ENCODE results near the gene LENG8. TPM values are rescaled to one million over a fixed set of nuclear protein-coding genes. Genes with fewer than 3 reads are reported as not detected.

Gene LENG8
- total and polyA plus RNA-seq, 5 experiments from 2014 or later = 4.5 to 639 (median 8.6) TPM

GRCh38 chr19:54460230-54461005 lies 11.4 kb downstream of the LENG8 start:
- no peak for ATAC-seq
- H3K4me1 Mint-ChIP-seq = peaks cover 25 to 42% (median 35%) of the 10 kb centered on the region in 4 donors
- H3K27ac Mint-ChIP-seq = peak overlapping the region in 3 of 10 donors; percentile 52 to 86 (median 73)
- H3K4me3 Mint-ChIP-seq = peak overlapping the region in 4 of 10 donors; percentile 4 to 50 (median 34)
- peaks cover 0 to 6% (median 0%) of the 10 kb centered on the region in 9 donors for H3K9me3 Mint-ChIP-seq
- no peak for DNase-seq
- POLR2A ChIA-PET = interaction anchor here (0.7 to 3.8 kb wide), 4 partner anchors 11 to 363 kb away, joined by 3 to 72 read pairs (median 11); partner anchors contain the start of gene LENG8
- H3K36me3 Mint-ChIP-seq = peaks cover 0 to 57% (median 8%) of the 10 kb centered on the region in 3 donors
- no peaks in the 10 kb centered on the region for H3K27me3 Mint-ChIP-seq

- Mint-ChIP-seq H3K9me3 (peaks cover 0 to 6% (median 0%) of the 10 kb centered on the region in 9 donors), H3K36me3 (peaks cover 0 to 51% (median 8%) of the 10 kb centered on the region in 3 donors), H3K4me1 (peaks cover 25 to 42% (median 35%) of the 10 kb centered on the region in 4 donors), H3K4me3 (peak overlapping the region in 6 of 10 donors; percentile 15 to 72 (median 39)), H3K27ac (peak overlapping the region in 6 of 10 donors; percentile 20 to 78 (median 42)), H3K27me3 (no peaks in the 10 kb centered on the region)
- DNase-seq (no peak), ATAC-seq (no peak)
- POLR2A ChIA-PET = interaction anchor here (0.7 to 3.8 kb wide), 3 partner anchors 8 to 364 kb away, joined by 3 to 72 read pairs (median 5); partner anchors contain the start of gene LENG8
Measured at GRCh38 chr19:54461210-54461609, 12.2 kb downstream of the LENG8 start.

- POLR2A ChIA-PET = interaction anchor here (1.3 to 3.8 kb wide), 2 partner anchors 8 to 12 kb away, joined by 5 to 72 read pairs; partner anchors contain the start of gene LENG8
- no peak for ATAC-seq
- H3K36me3 Mint-ChIP-seq = peaks cover 0 to 47% (median 8%) of the 10 kb centered on the region in 3 donors
Measured at GRCh38 chr19:54461613-54462012, 12.6 kb downstream of the LENG8 start.

GRCh38 chr19:54462047-54462654 lies 13.2 kb downstream of the LENG8 start:
- POLR2A ChIA-PET = interaction anchor here (1.0 to 3.8 kb wide), 3 partner anchors 8 to 13 kb away, joined by 3 to 72 read pairs (median 5); partner anchors contain the start of gene LENG8
- peaks cover 0 to 6% (median 0%) of the 10 kb centered on the region in 9 donors for H3K9me3 Mint-ChIP-seq
- peaks cover 0 to 45% (median 8%) of the 10 kb centered on the region in 3 donors for H3K36me3 Mint-ChIP-seq

More at GRCh38 chr19:54461613-54462012, 12.6 kb downstream of the LENG8 start:
- DNase-seq = no peak
- Mint-ChIP-seq H3K4me1 (peaks cover 25 to 42% (median 35%) of the 10 kb centered on the region in 4 donors), H3K27ac (peak overlapping the region in 9 of 10 donors; percentile 20 to 88 (median 72)), H3K27me3 (no peaks in the 10 kb centered on the region), H3K9me3 (peaks cover 0 to 6% (median 0%) of the 10 kb centered on the region in 9 donors), H3K4me3 (peak overlapping the region; percentile 12 to 87 (median 36))

GRCh38 chr19:54462655-54463530 lies 13.9 kb downstream of the LENG8 start:
- peaks cover 0 to 6% (median 0%) of the 10 kb centered on the region in 9 donors for H3K9me3 Mint-ChIP-seq
- ATAC-seq = peak; percentile 54 to 57
- H3K27ac Mint-ChIP-seq = peak overlapping the region in 9 of 10 donors; percentile 43 to 98 (median 90)
- H3K36me3 Mint-ChIP-seq = peaks cover 0 to 38% (median 8%) of the 10 kb centered on the region in 3 donors
- peak; percentile 49 to 81 (median 66) for DNase-seq
- peak overlapping the region; percentile 14 to 89 (median 68) for H3K4me3 Mint-ChIP-seq
- peaks cover 25 to 42% (median 35%) of the 10 kb centered on the region in 4 donors for H3K4me1 Mint-ChIP-seq
- no peaks in the 10 kb centered on the region for H3K27me3 Mint-ChIP-seq
- POLR2A ChIA-PET = interaction anchor here (0.8 to 3.8 kb wide), 6 partner anchors 8 to 348 kb away, joined by 3 to 72 read pairs (median 6); partner anchors contain the start of genes LENG8, PRPF31 and TFPT

More at GRCh38 chr19:54462047-54462654, 13.2 kb downstream of the LENG8 start:
- DNase-seq (no peak), ATAC-seq (no peak)
- Mint-ChIP-seq H3K4me1 (peaks cover 25 to 42% (median 35%) of the 10 kb centered on the region in 4 donors), H3K27ac (peak overlapping the region in 9 of 10 donors; percentile 32 to 88 (median 72)), H3K4me3 (peak overlapping the region; percentile 4 to 87 (median 37)), H3K27me3 (no peaks in the 10 kb centered on the region)

- Mint-ChIP-seq H3K36me3 (peaks cover 0 to 31% (median 5%) of the 10 kb centered on the region in 3 donors), H3K4me1 (peaks cover 19 to 35% (median 30%) of the 10 kb centered on the region in 4 donors), H3K27me3 (peaks cover 0 to 6% (median 3%) of the 10 kb centered on the region in 5 donors), H3K27ac (peak within 1 kb of the TSS; percentile 90 to 98 (median 96)), H3K4me3 (peak within 1 kb of the TSS; percentile 85 to 97 (median 89)), H3K9me3 (peaks cover 0 to 6% (median 0%) of the 10 kb centered on the region in 9 donors)
- peak; percentile 56 to 66 for ATAC-seq
- peak; percentile 83 to 96 (median 89) for DNase-seq
- POLR2A ChIA-PET = interaction anchor here (0.7 to 3.8 kb wide), 5 partner anchors 10 to 348 kb away, joined by 3 to 72 read pairs (median 6); partner anchors contain the start of genes LENG8, MBOAT7, PRPF31 and TFPT
Measured at GRCh38 chr19:54463531-54464043, 14.6 kb downstream of the LENG8 start, which contains the start of gene LENG9. Gene LENG9 (minus strand): TSS chr19:54463778. CDS start chr19:54463526, 252 bp downstream.

- H3K27ac Mint-ChIP-seq = peak overlapping the region; percentile 90 to 98 (median 96)
- peaks cover 3 to 10% (median 7%) of the 10 kb centered on the region in 5 donors for H3K27me3 Mint-ChIP-seq
- peaks cover 0 to 6% (median 0%) of the 10 kb centered on the region in 9 donors for H3K9me3 Mint-ChIP-seq
- H3K36me3 Mint-ChIP-seq = peaks cover 0 to 25% (median 0%) of the 10 kb centered on the region in 3 donors
- DNase-seq = peak in 9 of 10 donors; percentile 61 to 88 (median 82)
- POLR2A ChIA-PET = interaction anchor here (0.7 to 3.8 kb wide), 5 partner anchors 10 to 349 kb away, joined by 3 to 72 read pairs (median 6); partner anchors contain the start of genes LENG8, MBOAT7, PRPF31 and TFPT
- H3K4me3 Mint-ChIP-seq = peak overlapping the region; percentile 85 to 97 (median 89)
- H3K4me1 Mint-ChIP-seq = peaks cover 14 to 29% (median 24%) of the 10 kb centered on the region in 4 donors
- peak; percentile 45 to 59 for ATAC-seq
Measured at GRCh38 chr19:54464044-54464629, 15.1 kb downstream of the LENG8 start.

GRCh38 chr19:54464630-54465425 lies 15.8 kb downstream of the LENG8 start:
- peaks cover 0 to 6% (median 0%) of the 10 kb centered on the region in 9 donors for H3K9me3 Mint-ChIP-seq
- peak overlapping the region; percentile 85 to 97 (median 89) for H3K4me3 Mint-ChIP-seq
- DNase-seq (peak in 9 of 10 donors; percentile 44 to 81 (median 56)), ATAC-seq (peak; percentile 9 to 32)
- POLR2A ChIA-PET = interaction anchor here (2.3 kb wide), 1 partner anchor 16 kb away, joined by 10 read pairs; the partner anchor contains the start of gene LENG8
- H3K27me3 Mint-ChIP-seq = peaks cover 9 to 16% (median 14%) of the 10 kb centered on the region in 5 donors
- H3K36me3 Mint-ChIP-seq = peaks cover 0 to 18% (median 0%) of the 10 kb centered on the region in 3 donors
- peaks cover 12 to 24% (median 19%) of the 10 kb centered on the region in 4 donors for H3K4me1 Mint-ChIP-seq
- peak overlapping the region in 8 of 10 donors; percentile 90 to 98 (median 96) for H3K27ac Mint-ChIP-seq

- no peak for DNase-seq
Measured at GRCh38 chr19:54465426-54466109, 16.6 kb downstream of the LENG8 start.

More at GRCh38 chr19:54465426-54466109, 16.6 kb downstream of the LENG8 start:
- Mint-ChIP-seq H3K4me1 (peaks cover 15 to 28% (median 22%) of the 10 kb centered on the region in 4 donors), H3K27ac (peak overlapping the region in 4 of 10 donors; percentile 19 to 75 (median 60)), H3K9me3 (peaks cover 0 to 6% (median 0%) of the 10 kb centered on the region in 9 donors), H3K4me3 (peak overlapping the region; percentile 16 to 82 (median 62)), H3K27me3 (peaks cover 17 to 24% (median 21%) of the 10 kb centered on the region in 5 donors), H3K36me3 (peaks cover 0 to 15% (median 0%) of the 10 kb centered on the region in 3 donors)
- POLR2A ChIA-PET = interaction anchor here (1.2 to 2.3 kb wide), 2 partner anchors 10 to 17 kb away, joined by 3 to 10 read pairs; partner anchors contain the start of gene LENG8
- ATAC-seq = no peak

Measured in naive thymus-derived CD8-positive, alpha-beta T cell (primary cell).